ENCODE measurements around the gene LCMT1. TPM values are rescaled to one million over a fixed set of nuclear protein-coding genes. Genes with fewer than 3 reads are reported as not detected.

Gene LCMT1
- total and polyA plus RNA-seq, 2 of the 13 experiments (the other 11 are each of a cell fraction or from before 2014, with no cell fraction given): 41.2 to 48.7 TPM

DNA sequence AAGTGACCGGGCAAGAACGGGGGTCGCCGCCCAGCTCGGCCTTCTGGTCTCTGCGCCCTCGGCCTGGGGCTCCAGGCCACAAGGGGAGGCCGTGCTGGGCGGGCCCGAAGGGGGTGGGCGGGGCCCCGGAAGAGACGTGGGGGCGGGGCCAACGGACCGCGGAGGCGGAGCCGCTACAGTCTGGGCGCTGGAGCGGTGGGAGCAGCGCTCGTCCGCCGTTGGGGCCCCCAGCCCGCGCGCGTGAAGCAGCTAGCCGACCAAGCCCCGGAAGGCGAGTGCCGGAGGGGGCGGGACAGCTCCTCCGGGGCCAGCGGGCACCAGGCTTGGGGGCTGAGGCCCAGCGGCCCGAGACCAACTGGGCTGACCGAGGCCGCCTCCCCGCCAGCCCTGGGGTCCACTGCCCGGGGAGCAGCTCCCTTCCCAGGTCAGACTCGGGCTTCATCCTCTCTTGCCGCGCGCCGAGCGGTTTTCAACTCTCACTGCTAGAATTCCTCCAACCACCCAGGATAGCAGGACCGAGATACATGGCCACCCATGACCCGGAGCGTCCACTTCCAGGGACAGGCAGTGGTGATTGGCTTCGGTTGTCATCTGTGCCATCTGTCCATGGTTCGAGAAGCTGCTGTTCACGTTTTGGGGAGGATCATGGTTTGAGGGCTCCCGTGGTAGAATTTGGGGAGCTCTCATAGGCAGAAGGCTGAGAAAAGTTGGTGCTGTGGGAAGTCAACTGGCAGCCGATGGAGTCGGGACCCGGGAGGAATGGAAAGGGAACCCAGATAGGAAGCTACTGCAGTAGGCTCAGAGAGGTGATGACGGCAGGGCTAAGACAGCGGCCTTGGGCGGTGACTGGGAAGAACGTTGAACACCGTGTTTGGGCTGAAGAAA, 44.6 kb upstream of the LCMT1 start:
- H3K27me3 ChIP-seq (ENCODE audit: control insufficient read depth in 1 of 2, insufficient read depth in 2 of 2, low read length in 2 of 2): peaks cover 0 to 40% of the 10 kb centered on the region in 2 experiments; a peak in 3 of 5 replicates
- CTCF ChIA-PET (ENCODE audit: low intra/inter-chr PET ratio, low total read pairs): no interaction called here
- FAIRE-seq (peak; percentile 56), DNase-seq (ENCODE audit: low spot score) (peak; percentile 44), ATAC-seq (peak; percentile 91)
- POLR2A ChIA-PET: interaction anchor here (0.6 to 1.5 kb wide), 14 partner anchors 10 to 167 kb away, joined by 3 to 15 read pairs (median 5); partner anchors contain the start of genes ARHGAP17 and LCMT1
- no peaks in the 10 kb centered on the region for H3K79me2 ChIP-seq (ENCODE audit: insufficient read depth, low read length)
- no peaks in the 10 kb centered on the region for H3K9me3 ChIP-seq (ENCODE audit: low read length)
- intact Hi-C loops (cut with micrococcal nuclease; ENCODE audit: unreplicated experiment) (loop anchor here (5.0 kb wide), 1 partner anchor 40 kb away; no protein-coding TSS in a partner anchor), in situ Hi-C loops (cut with HindIII; ENCODE audit: extremely low pct_ligation_motif_present, low pct_unique_long_range_greater_than_20kb) (no loop called here)
- H3K36me3 ChIP-seq (replicated peaks in 1 of 2; ENCODE audit: control insufficient read depth in 1 of 2, insufficient read depth in 2 of 2, low read length in 2 of 2): no peaks in the 10 kb centered on the region
- peak overlapping the region; percentile 98 for H2AFZ ChIP-seq (ENCODE audit: low read length)
- WGBS (ENCODE audit: low lambda C conversion rate): 14% methylated on average over 29 of the region's 63 CpGs
- peaks cover 44% of the 10 kb centered on the region for H3K4me1 ChIP-seq (ENCODE audit: insufficient read depth, low read length)
- no peaks in the 10 kb centered on the region for H4K20me1 ChIP-seq (ENCODE audit: insufficient read depth, low read length)
- H3K4me2 ChIP-seq (ENCODE audit: low read depth, low read length): peak overlapping the region; percentile 100
- no peak overlapping the region for H3K27ac ChIP-seq (ENCODE audit: extremely low read length, insufficient read depth, low read length)
- BruUV-seq (replicated peaks): TSS peak; percentile 80
- H3K9ac ChIP-seq (ENCODE audit: insufficient read depth, low read depth, low read length): peak overlapping the region; percentile 63
- H3K4me3 ChIP-seq (replicated peaks in 1 of 3; ENCODE audit: insufficient read depth in 1 of 3, low read depth in 2 of 3, low read length in 3 of 3): peak overlapping the region; percentile 57 to 82 (median 66)
- TF ChIP-seq ZNF12 (CRISPR knock-in tag; IDR thresholded peaks at IDR 0.05) (peak; percentile 54; the same call in 1 of the 2 replicates), HMG20A (CRISPR knock-in tag; IDR thresholded peaks at IDR 0.05; ENCODE audit: borderline replicate concordance) (no peak), ZNF7 (CRISPR knock-in tag; IDR thresholded peaks at IDR 0.05) (no peak), ZBTB20 (CRISPR knock-in tag; IDR thresholded peaks at IDR 0.05; ENCODE audit: borderline replicate concordance, low read depth) (no peak), YEATS4 (CRISPR knock-in tag; IDR thresholded peaks at IDR 0.05; ENCODE audit: borderline replicate concordance) (peak; percentile 64), REPIN1 (CRISPR knock-in tag; IDR thresholded peaks at IDR 0.05; ENCODE audit: borderline replicate concordance, low read depth) (no peak; the same call in 1 of the 2 replicates), ZNF34 (CRISPR knock-in tag; IDR thresholded peaks at IDR 0.05; ENCODE audit: borderline replicate concordance) (no peak), ZNF605 (CRISPR knock-in tag; IDR thresholded peaks at IDR 0.05) (peak; percentile 74; the same call in 1 of the 2 replicates), HNRNPLL (IDR thresholded peaks at IDR 0.05; ENCODE audit: low read depth, low read length, poor library complexity, severe bottlenecking) (peak; percentile 33), HDAC2 (CRISPR knock-in tag; IDR thresholded peaks at IDR 0.05) (no peak), GABPB1 (CRISPR knock-in tag; IDR thresholded peaks at IDR 0.05) (peak; percentile 95), KLF11 (CRISPR knock-in tag; IDR thresholded peaks at IDR 0.05) (0 out of 2 replicates have a peak, but pooled peaks have one; percentile 36)
- TF ChIP-seq, protein P1, sequence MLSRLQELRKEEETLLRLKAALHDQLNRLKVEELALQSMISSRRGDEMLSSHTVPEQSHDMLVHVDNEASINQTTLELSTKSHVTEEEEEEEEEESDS (CRISPR knock-in tag; IDR thresholded peaks at IDR 0.05; ENCODE audit: borderline replicate concordance): no peak
- TF ChIP-seq, protein P2, sequence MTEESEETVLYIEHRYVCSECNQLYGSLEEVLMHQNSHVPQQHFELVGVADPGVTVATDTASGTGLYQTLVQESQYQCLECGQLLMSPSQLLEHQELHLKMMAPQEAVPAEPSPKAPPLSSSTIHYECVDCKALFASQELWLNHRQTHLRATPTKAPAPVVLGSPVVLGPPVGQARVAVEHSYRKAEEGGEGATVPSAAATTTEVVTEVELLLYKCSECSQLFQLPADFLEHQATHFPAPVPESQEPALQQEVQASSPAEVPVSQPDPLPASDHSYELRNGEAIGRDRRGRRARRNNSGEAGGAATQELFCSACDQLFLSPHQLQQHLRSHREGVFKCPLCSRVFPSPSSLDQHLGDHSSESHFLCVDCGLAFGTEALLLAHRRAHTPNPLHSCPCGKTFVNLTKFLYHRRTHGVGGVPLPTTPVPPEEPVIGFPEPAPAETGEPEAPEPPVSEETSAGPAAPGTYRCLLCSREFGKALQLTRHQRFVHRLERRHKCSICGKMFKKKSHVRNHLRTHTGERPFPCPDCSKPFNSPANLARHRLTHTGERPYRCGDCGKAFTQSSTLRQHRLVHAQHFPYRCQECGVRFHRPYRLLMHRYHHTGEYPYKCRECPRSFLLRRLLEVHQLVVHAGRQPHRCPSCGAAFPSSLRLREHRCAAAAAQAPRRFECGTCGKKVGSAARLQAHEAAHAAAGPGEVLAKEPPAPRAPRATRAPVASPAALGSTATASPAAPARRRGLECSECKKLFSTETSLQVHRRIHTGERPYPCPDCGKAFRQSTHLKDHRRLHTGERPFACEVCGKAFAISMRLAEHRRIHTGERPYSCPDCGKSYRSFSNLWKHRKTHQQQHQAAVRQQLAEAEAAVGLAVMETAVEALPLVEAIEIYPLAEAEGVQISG (CRISPR knock-in tag; IDR thresholded peaks at IDR 0.05): peak; percentile 68
- TF ChIP-seq, protein P3, sequence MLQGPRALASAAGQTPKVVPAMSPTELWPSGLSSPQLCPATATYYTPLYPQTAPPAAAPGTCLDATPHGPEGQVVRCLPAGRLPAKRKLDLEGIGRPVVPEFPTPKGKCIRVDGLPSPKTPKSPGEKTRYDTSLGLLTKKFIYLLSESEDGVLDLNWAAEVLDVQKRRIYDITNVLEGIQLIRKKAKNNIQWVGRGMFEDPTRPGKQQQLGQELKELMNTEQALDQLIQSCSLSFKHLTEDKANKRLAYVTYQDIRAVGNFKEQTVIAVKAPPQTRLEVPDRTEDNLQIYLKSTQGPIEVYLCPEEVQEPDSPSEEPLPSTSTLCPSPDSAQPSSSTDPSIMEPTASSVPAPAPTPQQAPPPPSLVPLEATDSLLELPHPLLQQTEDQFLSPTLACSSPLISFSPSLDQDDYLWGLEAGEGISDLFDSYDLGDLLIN (CRISPR knock-in tag; IDR thresholded peaks at IDR 0.05; ENCODE audit: borderline replicate concordance): 0 out of 2 replicates have a peak, but pooled peaks have one; percentile 16
